ENCODE measurements around the gene ANKRD30BL. TPM values are rescaled to one million over a fixed set of nuclear protein-coding genes. Genes with fewer than 3 reads are reported as not detected.
"Not testable (repeated sequence)": the region's sequence is repeated elsewhere in the genome, so short reads cannot be mapped to it uniquely, and the experiment has no call there.

The ANKRD30BL gene, protein sequence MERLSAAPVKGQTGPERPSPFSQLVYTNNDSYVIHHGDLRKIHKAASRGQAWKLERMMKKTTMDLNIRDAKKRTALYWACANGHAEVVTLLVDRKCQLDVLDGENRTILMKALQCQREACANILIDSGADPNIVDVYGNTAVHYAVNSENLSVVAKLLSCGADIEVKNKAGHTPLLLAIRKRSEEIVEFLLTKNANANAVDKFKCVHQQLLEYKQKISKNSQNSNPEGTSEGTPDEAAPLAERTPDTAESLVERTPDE
- total RNA-seq (2016; rRNA removed; fragmentation: Illumina TruSeq; extraction: Trizol) (not detected in 2 replicates), polyA plus RNA-seq (2011; rRNA removed) (not detected in 2 replicates), polyA minus RNA-seq (2011; rRNA and poly(A)+ RNA removed; ENCODE audit: low replicate concordance) (not detected in 2 replicates), Bru-seq, nascent RNA (not detected), BruChase-seq, experiment 1, labeled RNA remaining after a 6-hour chase (not detected), BruChase-seq, experiment 2, labeled RNA remaining after a 2-hour chase (not detected)
- not detected in 2 replicates for total RNA-seq (2016; cell fraction: cytosol; rRNA removed; fragmentation: Illumina TruSeq; extraction: Trizol; ENCODE audit: low read depth)
- not detected in 2 replicates for total RNA-seq (2016; cell fraction: insoluble cytoplasmic fraction; rRNA removed; fragmentation: Illumina TruSeq; extraction: Trizol)
- not detected in 2 replicates for total RNA-seq (2016; cell fraction: membrane; rRNA removed; fragmentation: Illumina TruSeq; extraction: Trizol)
- total RNA-seq (2016; cell fraction: nucleus; rRNA removed; fragmentation: Illumina TruSeq; extraction: Trizol): not detected in 2 replicates
- not detected in 2 replicates for polyA plus RNA-seq (2011; cell fraction: cytosol; rRNA removed)
- not detected in 2 replicates for polyA plus RNA-seq (2011; cell fraction: nucleus; rRNA removed)
- not detected in 2 replicates for polyA plus RNA-seq (2012)
- not detected in 2 replicates for polyA plus RNA-seq (2016; cell fraction: cytosol; fragmentation: Illumina TruSeq; extraction: Trizol; ENCODE audit: low read depth)
- not detected in 2 replicates for polyA plus RNA-seq (2016; cell fraction: insoluble cytoplasmic fraction; fragmentation: Illumina TruSeq; extraction: Trizol; ENCODE audit: low read depth)
- polyA plus RNA-seq (2016; cell fraction: membrane; fragmentation: Illumina TruSeq; extraction: Trizol; ENCODE audit: low read depth): not detected in 2 replicates
- polyA plus RNA-seq (2016; cell fraction: nucleus; fragmentation: Illumina TruSeq; extraction: Trizol; ENCODE audit: insufficient read depth, low read depth): not detected in 2 replicates
- polyA minus RNA-seq (2011; cell fraction: cytosol; rRNA and poly(A)+ RNA removed): not detected in 2 replicates
- polyA minus RNA-seq (2011; cell fraction: nucleus; rRNA and poly(A)+ RNA removed): not detected in 2 replicates
- long read RNA-seq, experiment 1: 0 reads
- long read RNA-seq, experiment 2: 0 reads

- H4K20me1 ChIP-seq (ENCODE audit: insufficient read depth, low read length); ATAC-seq; H3K79me2 ChIP-seq (ENCODE audit: insufficient read depth, low read length); H3K4me3 ChIP-seq (replicated peaks in 1 of 3; ENCODE audit: insufficient read depth in 1 of 3, low read depth in 2 of 3, low read length in 3 of 3); DNase-seq (ENCODE audit: low spot score); H3K36me3 ChIP-seq (replicated peaks in 1 of 2; ENCODE audit: control insufficient read depth in 1 of 2, insufficient read depth in 2 of 2, low read length in 2 of 2); BruUV-seq (replicated peaks); H3K9me3 ChIP-seq (ENCODE audit: low read length); H3K4me2 ChIP-seq (ENCODE audit: low read depth, low read length); FAIRE-seq; in situ Hi-C loops (cut with HindIII; ENCODE audit: extremely low pct_ligation_motif_present, low pct_unique_long_range_greater_than_20kb); H3K27me3 ChIP-seq (ENCODE audit: control insufficient read depth in 1 of 2, insufficient read depth in 2 of 2, low read length in 2 of 2); H3K27ac ChIP-seq (ENCODE audit: extremely low read length, insufficient read depth, low read length); intact Hi-C loops (cut with micrococcal nuclease; ENCODE audit: unreplicated experiment); H3K9ac ChIP-seq (ENCODE audit: insufficient read depth, low read depth, low read length); POLR2A ChIA-PET; H3K4me1 ChIP-seq (ENCODE audit: insufficient read depth, low read length); CTCF ChIA-PET (ENCODE audit: low intra/inter-chr PET ratio, low total read pairs); H2AFZ ChIP-seq (ENCODE audit: low read length): not testable (repeated sequence)
- WGBS (ENCODE audit: low lambda C conversion rate): 26% methylated on average over 32 of the region's 48 CpGs
Measured at GRCh38 chr2:132161161-132162124, at the start of gene ANKRD30BL. Gene ANKRD30BL, minus strand, starts transcription at chr2:132161952. Its CDS starts 247 bp downstream, at chr2:132161705.

DNA sequence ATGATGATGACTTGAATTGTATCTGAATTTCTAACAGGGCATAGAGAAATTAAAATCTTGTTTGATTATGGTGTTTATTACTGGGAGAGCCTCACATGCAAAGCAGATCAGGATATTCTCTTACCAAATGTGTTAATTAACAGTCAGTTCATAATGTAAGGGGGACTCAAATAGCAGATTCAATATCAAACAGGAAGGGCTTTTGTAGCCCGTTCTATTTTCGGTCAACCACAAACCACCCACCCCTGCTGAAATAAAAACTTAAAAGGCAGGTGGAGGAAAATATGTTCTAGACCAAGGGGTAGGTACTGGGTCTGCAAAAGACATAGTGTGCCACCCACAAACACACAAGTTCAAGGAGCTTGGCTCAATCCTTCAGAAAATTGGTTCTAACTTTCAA is 41.1 kb upstream of the ANKRD30BL start:
- intact Hi-C loops (cut with micrococcal nuclease; ENCODE audit: unreplicated experiment); H3K27me3 ChIP-seq (ENCODE audit: control insufficient read depth in 1 of 2, insufficient read depth in 2 of 2, low read length in 2 of 2); H3K4me2 ChIP-seq (ENCODE audit: low read depth, low read length); in situ Hi-C loops (cut with HindIII; ENCODE audit: extremely low pct_ligation_motif_present, low pct_unique_long_range_greater_than_20kb); H3K27ac ChIP-seq (ENCODE audit: extremely low read length, insufficient read depth, low read length); H4K20me1 ChIP-seq (ENCODE audit: insufficient read depth, low read length); H3K36me3 ChIP-seq (replicated peaks in 1 of 2; ENCODE audit: control insufficient read depth in 1 of 2, insufficient read depth in 2 of 2, low read length in 2 of 2); H3K9ac ChIP-seq (ENCODE audit: insufficient read depth, low read depth, low read length); DNase-seq (ENCODE audit: low spot score); H3K4me1 ChIP-seq (ENCODE audit: insufficient read depth, low read length); ATAC-seq; H2AFZ ChIP-seq (ENCODE audit: low read length); BruUV-seq (replicated peaks); H3K4me3 ChIP-seq (replicated peaks in 1 of 3; ENCODE audit: insufficient read depth in 1 of 3, low read depth in 2 of 3, low read length in 3 of 3); CTCF ChIA-PET (ENCODE audit: low intra/inter-chr PET ratio, low total read pairs); H3K9me3 ChIP-seq (ENCODE audit: low read length); POLR2A ChIA-PET; H3K79me2 ChIP-seq (ENCODE audit: insufficient read depth, low read length); FAIRE-seq: not testable (repeated sequence)
- 2% methylated on average over 2 of the region's 2 CpGs for WGBS (ENCODE audit: low lambda C conversion rate)

DNA sequence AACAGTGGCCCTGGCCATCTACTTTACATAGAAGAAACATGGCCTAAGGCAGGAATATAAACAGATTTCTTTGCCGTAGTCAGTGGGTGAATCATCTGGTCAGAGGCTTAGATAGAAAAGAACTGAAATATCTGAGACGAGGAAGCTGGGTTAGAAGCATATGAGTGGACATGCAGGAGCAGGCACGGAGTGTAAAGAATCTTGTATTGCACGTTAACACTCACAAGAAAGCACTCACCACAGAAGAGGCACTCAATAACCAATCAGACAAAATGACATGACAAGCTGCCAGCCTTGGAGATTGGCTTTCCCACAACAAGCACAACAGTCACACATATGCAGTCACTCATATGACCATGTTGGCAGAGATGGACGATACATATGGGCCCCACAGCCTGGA is 31.1 kb upstream of the ANKRD30BL start:
- H3K27me3 ChIP-seq (ENCODE audit: control insufficient read depth in 1 of 2, insufficient read depth in 2 of 2, low read length in 2 of 2); H3K27ac ChIP-seq (ENCODE audit: extremely low read length, insufficient read depth, low read length); H3K36me3 ChIP-seq (replicated peaks in 1 of 2; ENCODE audit: control insufficient read depth in 1 of 2, insufficient read depth in 2 of 2, low read length in 2 of 2); H3K4me3 ChIP-seq (replicated peaks in 1 of 3; ENCODE audit: insufficient read depth in 1 of 3, low read depth in 2 of 3, low read length in 3 of 3); FAIRE-seq; H3K79me2 ChIP-seq (ENCODE audit: insufficient read depth, low read length); in situ Hi-C loops (cut with HindIII; ENCODE audit: extremely low pct_ligation_motif_present, low pct_unique_long_range_greater_than_20kb); POLR2A ChIA-PET; BruUV-seq (replicated peaks); H3K4me2 ChIP-seq (ENCODE audit: low read depth, low read length); H2AFZ ChIP-seq (ENCODE audit: low read length); H3K9me3 ChIP-seq (ENCODE audit: low read length); intact Hi-C loops (cut with micrococcal nuclease; ENCODE audit: unreplicated experiment); ATAC-seq; H3K9ac ChIP-seq (ENCODE audit: insufficient read depth, low read depth, low read length); H3K4me1 ChIP-seq (ENCODE audit: insufficient read depth, low read length); DNase-seq (ENCODE audit: low spot score); H4K20me1 ChIP-seq (ENCODE audit: insufficient read depth, low read length); CTCF ChIA-PET (ENCODE audit: low intra/inter-chr PET ratio, low total read pairs): not testable (repeated sequence)
- 0% methylated on average over 5 of the region's 5 CpGs for WGBS (ENCODE audit: low lambda C conversion rate)
